ENCODE data around the gene IFITM1. TPM values are rescaled to one million over a fixed set of nuclear protein-coding genes. Genes with fewer than 3 reads are reported as not detected.
A peak's percentile ranks its signal among the peaks of the same experiment; 100 is the strongest.

The IFITM1 gene
- total and polyA plus RNA-seq, 7 donors = 41.2 to 580 (median 91.5) TPM

DNA sequence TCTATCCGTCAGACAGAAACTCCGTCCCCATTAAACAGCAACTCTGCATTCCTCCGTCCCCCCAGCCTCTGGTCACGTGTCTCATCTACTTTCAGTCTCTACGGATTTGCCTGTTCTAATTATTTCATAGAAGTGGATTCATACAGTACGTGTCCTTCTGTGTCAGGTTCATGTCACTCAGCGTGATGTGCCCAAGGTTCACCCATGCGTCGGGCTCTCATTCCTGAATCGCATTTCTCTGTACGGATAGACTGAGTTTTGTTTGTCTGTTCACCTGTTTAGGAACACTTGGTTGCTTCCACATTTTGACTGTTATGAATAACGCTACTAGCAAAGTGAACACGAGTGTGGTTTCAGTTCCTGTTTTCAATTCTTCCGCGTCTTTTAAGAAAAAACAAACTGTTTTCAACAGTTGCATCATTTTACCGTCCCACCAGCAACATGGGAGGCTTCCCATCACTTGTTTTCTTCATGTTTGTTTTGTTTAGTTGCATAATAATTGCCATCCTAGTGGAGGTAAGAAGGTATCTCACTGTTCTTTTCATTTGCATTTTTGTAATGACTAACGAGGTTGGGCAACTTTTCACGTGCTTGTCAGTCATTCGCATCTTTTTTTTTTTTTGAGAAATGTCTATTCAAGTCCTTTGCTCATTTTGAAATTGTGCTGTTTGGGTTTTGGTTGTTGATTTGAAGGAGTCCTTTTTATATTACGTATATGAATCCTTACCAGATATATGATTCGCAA is 44.5 kb upstream of the IFITM1 start:
- Histone ChIP-seq H3K9me3 (peaks cover 0 to 3% (median 0%) of the 10 kb centered on the region in 4 donors), H3K4me3 (peak overlapping the region in 1 of 4 donors; percentile 38), H3K27me3 (peaks cover 3 to 27% (median 8%) of the 10 kb centered on the region in 3 donors), H3K27ac (peak overlapping the region in 3 of 4 donors; percentile 39 to 66 (median 62)), H3K36me3 (no peaks in the 10 kb centered on the region), H3K4me1 (no peaks in the 10 kb centered on the region)
- WGBS, 2 donors = 39 to 66% methylated on average over 21 of the region's 21 CpGs
- intact Hi-C loops (cut with DNase I) = no loop called here
- no peak for DNase-seq
- TF ChIP-seq POLR2AphosphoS5 (IDR thresholded peaks at IDR 0.05) = peak in 3 of 4 donors; percentile 23 to 58 (median 38)
- TF ChIP-seq, protein P1, sequence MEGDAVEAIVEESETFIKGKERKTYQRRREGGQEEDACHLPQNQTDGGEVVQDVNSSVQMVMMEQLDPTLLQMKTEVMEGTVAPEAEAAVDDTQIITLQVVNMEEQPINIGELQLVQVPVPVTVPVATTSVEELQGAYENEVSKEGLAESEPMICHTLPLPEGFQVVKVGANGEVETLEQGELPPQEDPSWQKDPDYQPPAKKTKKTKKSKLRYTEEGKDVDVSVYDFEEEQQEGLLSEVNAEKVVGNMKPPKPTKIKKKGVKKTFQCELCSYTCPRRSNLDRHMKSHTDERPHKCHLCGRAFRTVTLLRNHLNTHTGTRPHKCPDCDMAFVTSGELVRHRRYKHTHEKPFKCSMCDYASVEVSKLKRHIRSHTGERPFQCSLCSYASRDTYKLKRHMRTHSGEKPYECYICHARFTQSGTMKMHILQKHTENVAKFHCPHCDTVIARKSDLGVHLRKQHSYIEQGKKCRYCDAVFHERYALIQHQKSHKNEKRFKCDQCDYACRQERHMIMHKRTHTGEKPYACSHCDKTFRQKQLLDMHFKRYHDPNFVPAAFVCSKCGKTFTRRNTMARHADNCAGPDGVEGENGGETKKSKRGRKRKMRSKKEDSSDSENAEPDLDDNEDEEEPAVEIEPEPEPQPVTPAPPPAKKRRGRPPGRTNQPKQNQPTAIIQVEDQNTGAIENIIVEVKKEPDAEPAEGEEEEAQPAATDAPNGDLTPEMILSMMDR (IDR thresholded peaks at IDR 0.05) = no peak
- peak in 3 of 4 donors; percentile 4 to 73 (median 68) for TF ChIP-seq EP300 (IDR thresholded peaks at IDR 0.05)
- TF ChIP-seq POLR2A (IDR thresholded peaks at IDR 0.05) = no peak

DNA sequence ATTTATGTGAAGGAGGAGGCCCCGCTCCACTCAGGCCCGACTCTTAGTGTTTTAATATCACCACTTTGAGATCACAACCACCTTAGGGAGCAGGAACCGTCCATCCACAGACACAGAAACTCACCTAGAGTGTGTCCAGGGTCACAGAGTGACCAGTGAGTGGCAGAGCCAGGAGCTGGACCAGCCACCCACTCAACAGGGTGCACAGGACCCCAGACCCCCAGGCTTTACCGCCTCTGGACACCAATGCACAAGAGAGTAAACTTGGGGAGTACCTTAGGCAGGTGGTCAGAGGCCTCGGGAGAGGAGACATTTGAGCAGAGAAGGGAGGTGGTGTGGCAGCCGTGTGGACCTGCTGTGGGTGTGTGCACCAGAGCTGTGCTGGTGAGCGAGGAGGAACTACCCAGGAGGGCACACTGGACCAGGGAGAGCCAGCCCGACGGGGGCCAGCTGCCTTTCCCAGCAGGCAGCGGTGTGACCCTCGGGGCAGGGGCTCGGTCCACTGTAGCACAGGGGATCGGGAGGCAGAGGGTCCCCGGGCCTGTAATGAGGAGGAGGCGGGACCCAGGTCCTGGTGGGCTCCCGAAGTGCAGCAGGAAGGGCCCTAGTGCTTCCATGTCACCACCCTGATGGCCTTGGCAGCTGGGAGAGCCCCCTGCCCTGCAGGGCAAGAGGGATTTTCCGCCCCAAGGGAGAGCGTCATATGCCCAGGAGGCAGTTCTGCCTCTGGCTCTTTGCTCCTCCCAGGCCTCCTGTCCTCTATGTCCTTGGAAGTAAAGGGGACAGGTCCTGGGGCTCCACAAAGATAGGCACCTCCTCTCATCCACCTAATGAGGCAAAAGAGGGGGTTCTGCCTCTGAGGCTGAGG is 43.2 kb upstream of the IFITM1 start:
- TF ChIP-seq EP300 (IDR thresholded peaks at IDR 0.05) (no peak), POLR2A (IDR thresholded peaks at IDR 0.05) (no peak), POLR2AphosphoS5 (IDR thresholded peaks at IDR 0.05) (no peak)
- TF ChIP-seq, protein P1 (IDR thresholded peaks at IDR 0.05) = no peak
- DNase-seq = no peak
- Histone ChIP-seq H3K4me1 (no peaks in the 10 kb centered on the region), H3K36me3 (no peaks in the 10 kb centered on the region), H3K9me3 (peaks cover 0 to 3% (median 0%) of the 10 kb centered on the region in 4 donors), H3K27ac (peak overlapping the region in 3 of 4 donors; percentile 19 to 66 (median 29)), H3K4me3 (no peak overlapping the region), H3K27me3 (peaks cover 3 to 27% (median 8%) of the 10 kb centered on the region in 3 donors)
- intact Hi-C loops (cut with DNase I) = no loop called here
- WGBS, 2 donors = 82 to 88% methylated on average over 18 of the region's 18 CpGs

DNA sequence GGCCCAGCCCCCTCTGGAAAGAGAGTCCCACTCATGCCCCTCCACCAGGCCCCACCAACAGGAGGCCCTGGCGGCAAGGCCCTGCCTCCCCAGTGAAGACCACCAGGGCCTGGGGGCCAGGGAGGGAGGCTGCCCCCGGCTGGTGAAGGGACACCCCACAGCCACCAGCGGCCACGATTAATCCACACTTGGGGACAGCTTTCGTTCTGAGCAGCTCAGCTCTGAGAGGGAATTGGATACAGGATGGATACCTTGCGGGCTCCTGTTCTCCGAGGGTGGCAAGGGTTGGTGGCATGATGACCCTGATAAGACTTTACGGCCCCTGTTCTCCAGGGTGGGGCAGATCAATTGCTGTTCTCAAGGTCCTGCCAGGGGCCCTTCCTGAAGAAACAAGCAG is 42.5 kb upstream of the IFITM1 start:
- Histone ChIP-seq H3K4me1 (no peaks in the 10 kb centered on the region), H3K27me3 (peaks cover 3 to 27% (median 8%) of the 10 kb centered on the region in 3 donors), H3K36me3 (no peaks in the 10 kb centered on the region), H3K4me3 (no peak overlapping the region), H3K9me3 (no peaks in the 10 kb centered on the region), H3K27ac (no peak overlapping the region)
- intact Hi-C loops (cut with DNase I) = no loop called here
- TF ChIP-seq, protein P1 (IDR thresholded peaks at IDR 0.05) = no peak
- no peak for TF ChIP-seq POLR2AphosphoS5 (IDR thresholded peaks at IDR 0.05)
- no peak for TF ChIP-seq POLR2A (IDR thresholded peaks at IDR 0.05)
- no peak for TF ChIP-seq EP300 (IDR thresholded peaks at IDR 0.05)
- whole genome bisulfite sequencing, 2 donors = 44 to 69% methylated on average over 8 of the region's 8 CpGs
- no peak for DNase-seq

DNA sequence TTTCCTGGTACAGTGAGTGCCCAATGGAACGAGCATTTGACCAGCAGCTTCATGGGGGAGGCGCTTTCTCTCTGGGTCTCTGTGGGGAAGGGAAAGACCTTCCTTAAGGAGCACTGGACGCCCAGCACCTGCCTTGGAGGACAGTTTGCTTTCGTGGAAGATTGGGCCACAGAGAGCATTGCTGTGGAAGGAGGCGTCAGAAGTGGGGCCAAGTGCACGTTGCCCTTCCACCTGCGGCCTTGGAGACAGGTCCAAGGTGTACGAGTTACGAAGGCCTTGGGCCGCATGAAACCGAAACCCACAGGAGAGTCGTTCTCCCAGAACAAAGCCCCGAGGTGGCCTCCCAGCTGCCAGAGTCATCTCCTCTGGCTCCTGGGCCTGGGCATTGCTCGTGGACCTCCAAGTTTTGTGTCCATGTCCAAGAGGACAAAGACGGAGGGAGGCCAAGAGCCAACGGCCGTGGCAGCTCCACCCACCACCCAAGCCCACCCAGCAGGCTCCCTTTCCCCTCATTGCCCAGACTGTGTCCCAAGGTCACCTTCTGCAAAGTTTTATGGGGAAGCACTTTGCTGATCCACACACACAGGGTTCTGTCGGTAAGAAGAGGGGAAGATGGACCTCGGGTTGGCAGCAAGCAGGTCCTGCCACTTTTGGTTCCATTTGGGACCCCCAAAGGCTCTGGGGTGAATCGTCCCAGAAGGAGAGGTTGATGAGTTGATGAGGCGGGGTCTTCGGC is 41.5 kb upstream of the IFITM1 start:
- TF ChIP-seq, protein P1 (IDR thresholded peaks at IDR 0.05) = no peak
- TF ChIP-seq POLR2AphosphoS5 (IDR thresholded peaks at IDR 0.05) (no peak), EP300 (IDR thresholded peaks at IDR 0.05) (no peak), POLR2A (IDR thresholded peaks at IDR 0.05) (no peak)
- WGBS, 2 donors = 92% methylated on average over 22 of the region's 22 CpGs
- H3K27ac ChIP-seq = no peak overlapping the region
- no peaks in the 10 kb centered on the region for H3K36me3 ChIP-seq
- no peak overlapping the region for H3K4me3 ChIP-seq
- DNase-seq = no peak
- H3K4me1 ChIP-seq = no peaks in the 10 kb centered on the region
- peaks cover 3 to 27% (median 8%) of the 10 kb centered on the region in 3 donors for H3K27me3 ChIP-seq
- H3K9me3 ChIP-seq = no peaks in the 10 kb centered on the region
- intact Hi-C loops (cut with DNase I) = no loop called here
